Measurements from ENCODE around the gene NRXN2. TPM values are rescaled to one million over a fixed set of nuclear protein-coding genes. Genes with fewer than 3 reads are reported as not detected.

Gene NRXN2
- total RNA-seq, 2 experiments from 2014 or later, result 0.24 to 0.35 TPM

GRCh38 chr11:64606796-64607380, 116.1 kb downstream of the NRXN2 start:
- CTCF ChIA-PET, result no interaction called here
- no peak for DNase-seq
- Mint-ChIP-seq H3K27ac (no peak overlapping the region), H3K27me3 (ENCODE audit: low read depth) (no peaks in the 10 kb centered on the region), H3K4me3 (no peak overlapping the region), H3K9me3 (no peaks in the 10 kb centered on the region), H3K4me1 (ENCODE audit: low read depth) (peaks cover 7% of the 10 kb centered on the region), H3K36me3 (ENCODE audit: low read depth) (no peaks in the 10 kb centered on the region)
- intact Hi-C loops (cut with micrococcal nuclease), result no loop called here

- DNase-seq, result no peak
- Mint-ChIP-seq H3K4me1 (ENCODE audit: low read depth) (peaks cover 2% of the 10 kb centered on the region), H3K36me3 (ENCODE audit: low read depth) (no peaks in the 10 kb centered on the region), H3K27ac (no peak overlapping the region), H3K4me3 (no peak overlapping the region), H3K27me3 (ENCODE audit: low read depth) (no peaks in the 10 kb centered on the region), H3K9me3 (no peaks in the 10 kb centered on the region)
- CTCF ChIA-PET, result no interaction called here
- intact Hi-C loops (cut with micrococcal nuclease), result no loop called here
These were observed 117.1 kb downstream of the NRXN2 start for GRCh38 chr11:64605656-64606585.

- Mint-ChIP-seq H3K4me1 (ENCODE audit: low read depth) (peaks cover 2% of the 10 kb centered on the region), H3K27ac (no peak overlapping the region), H3K27me3 (ENCODE audit: low read depth) (no peaks in the 10 kb centered on the region), H3K4me3 (no peak overlapping the region), H3K9me3 (no peaks in the 10 kb centered on the region), H3K36me3 (ENCODE audit: low read depth) (no peaks in the 10 kb centered on the region)
- no peak for DNase-seq
- CTCF ChIA-PET, result interaction anchor here (1.3 kb wide), 1 partner anchor 156 kb away, joined by 3 read pairs; no protein-coding TSS in a partner anchor
- intact Hi-C loops (cut with micrococcal nuclease), result no loop called here
These were observed 117.8 kb downstream of the NRXN2 start for GRCh38 chr11:64605244-64605560.

GRCh38 chr11:64604458-64605243, 118.3 kb downstream of the NRXN2 start:
- Mint-ChIP-seq H3K4me1 (ENCODE audit: low read depth) (peaks cover 2% of the 10 kb centered on the region), H3K36me3 (ENCODE audit: low read depth) (no peaks in the 10 kb centered on the region), H3K9me3 (no peaks in the 10 kb centered on the region), H3K4me3 (no peak overlapping the region), H3K27me3 (ENCODE audit: low read depth) (no peaks in the 10 kb centered on the region), H3K27ac (no peak overlapping the region)
- CTCF ChIA-PET, result interaction anchor here (1.3 kb wide), 1 partner anchor 156 kb away, joined by 3 read pairs; no protein-coding TSS in a partner anchor
- no peak for DNase-seq
- intact Hi-C loops (cut with micrococcal nuclease), result no loop called here

GRCh38 chr11:64603411-64604110, 119.4 kb downstream of the NRXN2 start:
- Mint-ChIP-seq H3K4me1 (ENCODE audit: low read depth) (no peaks in the 10 kb centered on the region), H3K27me3 (ENCODE audit: low read depth) (no peaks in the 10 kb centered on the region), H3K4me3 (no peak overlapping the region), H3K9me3 (no peaks in the 10 kb centered on the region), H3K27ac (no peak overlapping the region), H3K36me3 (ENCODE audit: low read depth) (no peaks in the 10 kb centered on the region)
- CTCF ChIA-PET, result no interaction called here
- intact Hi-C loops (cut with micrococcal nuclease), result no loop called here
- no peak for DNase-seq

GRCh38 chr11:64602466-64603070, 120.4 kb downstream of the NRXN2 start:
- CTCF ChIA-PET, result no interaction called here
- H3K9me3 Mint-ChIP-seq, result no peaks in the 10 kb centered on the region

GRCh38 chr11:64601605-64602465, 121.2 kb downstream of the NRXN2 start:
- CTCF ChIA-PET, result no interaction called here
- no peaks in the 10 kb centered on the region for H3K4me1 Mint-ChIP-seq (ENCODE audit: low read depth)
- no peaks in the 10 kb centered on the region for H3K36me3 Mint-ChIP-seq (ENCODE audit: low read depth)
- H3K4me3 Mint-ChIP-seq, result no peak overlapping the region
- no peaks in the 10 kb centered on the region for H3K9me3 Mint-ChIP-seq
- no peak overlapping the region for H3K27ac Mint-ChIP-seq
- H3K27me3 Mint-ChIP-seq (ENCODE audit: low read depth), result no peaks in the 10 kb centered on the region
- no peak for DNase-seq
- intact Hi-C loops (cut with micrococcal nuclease), result no loop called here

More at GRCh38 chr11:64602466-64603070, 120.4 kb downstream of the NRXN2 start:
- no peaks in the 10 kb centered on the region for H3K4me1 Mint-ChIP-seq (ENCODE audit: low read depth)
- intact Hi-C loops (cut with micrococcal nuclease), result no loop called here
- no peak for DNase-seq
- no peaks in the 10 kb centered on the region for H3K36me3 Mint-ChIP-seq (ENCODE audit: low read depth)
- no peak overlapping the region for H3K27ac Mint-ChIP-seq
- H3K4me3 Mint-ChIP-seq, result no peak overlapping the region
- no peaks in the 10 kb centered on the region for H3K27me3 Mint-ChIP-seq (ENCODE audit: low read depth)

- Mint-ChIP-seq H3K4me3 (no peak overlapping the region), H3K36me3 (ENCODE audit: low read depth) (no peaks in the 10 kb centered on the region), H3K4me1 (ENCODE audit: low read depth) (no peaks in the 10 kb centered on the region), H3K9me3 (no peaks in the 10 kb centered on the region), H3K27me3 (ENCODE audit: low read depth) (no peaks in the 10 kb centered on the region), H3K27ac (no peak overlapping the region)
- CTCF ChIA-PET, result interaction anchor here (0.6 kb wide), 1 partner anchor 113 kb away, joined by 5 read pairs; no protein-coding TSS in a partner anchor
- intact Hi-C loops (cut with micrococcal nuclease), result no loop called here
- no peak for DNase-seq
These were observed 122.6 kb downstream of the NRXN2 start for GRCh38 chr11:64600281-64600992.

GRCh38 chr11:64599698-64600211, 123.2 kb downstream of the NRXN2 start:
- Mint-ChIP-seq H3K4me1 (ENCODE audit: low read depth) (no peaks in the 10 kb centered on the region), H3K9me3 (no peaks in the 10 kb centered on the region), H3K27ac (no peak overlapping the region), H3K27me3 (ENCODE audit: low read depth) (no peaks in the 10 kb centered on the region), H3K4me3 (no peak overlapping the region), H3K36me3 (ENCODE audit: low read depth) (no peaks in the 10 kb centered on the region)
- CTCF ChIA-PET, result no interaction called here
- intact Hi-C loops (cut with micrococcal nuclease), result no loop called here
- DNase-seq, result no peak

- H3K27ac Mint-ChIP-seq, result no peak overlapping the region
- DNase-seq, result no peak
- CTCF ChIA-PET, result no interaction called here
- H3K9me3 Mint-ChIP-seq, result no peaks in the 10 kb centered on the region
- no peaks in the 10 kb centered on the region for H3K27me3 Mint-ChIP-seq (ENCODE audit: low read depth)
- H3K4me1 Mint-ChIP-seq (ENCODE audit: low read depth), result no peaks in the 10 kb centered on the region
- intact Hi-C loops (cut with micrococcal nuclease), result no loop called here
- H3K4me3 Mint-ChIP-seq, result no peak overlapping the region
- H3K36me3 Mint-ChIP-seq (ENCODE audit: low read depth), result no peaks in the 10 kb centered on the region
These were observed 124.0 kb downstream of the NRXN2 start for GRCh38 chr11:64598797-64599697.
